ENCODE data around the gene CCDC8.
"Not testable (repeated sequence)": the region's sequence is repeated elsewhere in the genome, so short reads cannot be mapped to it uniquely, and the experiment has no call there.

The CCDC8 gene, protein sequence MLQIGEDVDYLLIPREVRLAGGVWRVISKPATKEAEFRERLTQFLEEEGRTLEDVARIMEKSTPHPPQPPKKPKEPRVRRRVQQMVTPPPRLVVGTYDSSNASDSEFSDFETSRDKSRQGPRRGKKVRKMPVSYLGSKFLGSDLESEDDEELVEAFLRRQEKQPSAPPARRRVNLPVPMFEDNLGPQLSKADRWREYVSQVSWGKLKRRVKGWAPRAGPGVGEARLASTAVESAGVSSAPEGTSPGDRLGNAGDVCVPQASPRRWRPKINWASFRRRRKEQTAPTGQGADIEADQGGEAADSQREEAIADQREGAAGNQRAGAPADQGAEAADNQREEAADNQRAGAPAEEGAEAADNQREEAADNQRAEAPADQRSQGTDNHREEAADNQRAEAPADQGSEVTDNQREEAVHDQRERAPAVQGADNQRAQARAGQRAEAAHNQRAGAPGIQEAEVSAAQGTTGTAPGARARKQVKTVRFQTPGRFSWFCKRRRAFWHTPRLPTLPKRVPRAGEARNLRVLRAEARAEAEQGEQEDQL

DNA sequence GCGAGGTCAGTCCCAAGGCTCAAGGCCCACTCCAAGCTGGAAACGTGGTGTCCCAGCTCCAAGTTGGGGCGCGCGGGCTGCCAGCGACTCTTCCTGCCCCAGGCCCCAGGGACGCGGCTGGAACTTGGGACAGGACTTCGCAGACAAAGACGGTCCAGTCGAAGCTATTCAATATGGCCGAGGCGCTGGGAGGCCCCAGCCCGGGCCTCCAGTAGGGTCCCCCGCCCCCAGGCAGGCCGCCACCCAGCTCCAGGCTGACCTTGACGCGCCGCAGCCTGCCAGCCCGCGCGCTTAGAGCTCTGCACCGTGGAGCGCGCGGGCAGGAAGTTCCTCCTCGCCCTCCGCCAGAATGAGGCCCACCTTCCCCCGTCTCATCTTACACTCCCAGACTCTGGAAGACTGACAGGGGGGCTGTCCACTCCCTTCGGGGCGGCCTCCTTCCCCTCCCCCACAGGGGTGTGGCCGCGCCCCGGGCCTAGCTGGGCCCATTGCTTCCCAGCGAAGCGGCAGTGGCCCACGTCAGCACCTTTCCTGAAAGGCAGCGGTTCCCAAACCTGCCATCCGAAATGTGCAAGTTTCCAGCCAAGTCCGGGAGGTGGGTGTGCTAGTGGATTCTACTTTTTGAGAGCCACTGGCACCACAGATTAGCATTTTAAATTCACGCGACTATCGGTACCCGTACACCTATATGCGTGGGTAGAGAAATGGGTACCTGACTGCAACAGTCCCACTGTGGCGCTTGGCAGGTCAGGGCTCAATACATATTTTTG is at the start of gene CCDC8:
CCDC8 (minus strand) TSS at position 303 of the 770 bp plus-strand sequence. CDS start 754 bp downstream, outside the sequence.
- no peak for DNase-seq (ENCODE audit: low read depth in 3 of 3)

DNA sequence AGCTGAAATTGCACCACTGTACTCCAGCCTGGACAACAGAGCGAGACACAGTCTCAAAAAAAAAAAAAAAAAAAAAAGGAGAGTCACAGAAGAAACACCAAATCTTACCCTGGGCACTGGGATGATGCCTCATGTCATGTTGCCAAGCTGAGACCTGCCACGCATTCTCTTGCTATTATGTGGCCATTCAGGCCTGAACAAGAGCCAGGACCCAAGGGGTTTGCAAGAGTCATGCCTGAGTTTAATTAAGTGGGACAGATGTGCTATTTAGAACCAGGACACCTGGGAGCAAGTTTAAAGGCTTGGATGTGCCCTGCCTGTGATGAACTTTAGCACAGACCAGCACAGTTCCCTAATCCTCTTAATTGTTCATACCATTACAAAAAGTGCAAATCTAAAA is 48.2 kb upstream of the CCDC8 start:
- no peak for DNase-seq (ENCODE audit: low read depth in 3 of 3)

DNA sequence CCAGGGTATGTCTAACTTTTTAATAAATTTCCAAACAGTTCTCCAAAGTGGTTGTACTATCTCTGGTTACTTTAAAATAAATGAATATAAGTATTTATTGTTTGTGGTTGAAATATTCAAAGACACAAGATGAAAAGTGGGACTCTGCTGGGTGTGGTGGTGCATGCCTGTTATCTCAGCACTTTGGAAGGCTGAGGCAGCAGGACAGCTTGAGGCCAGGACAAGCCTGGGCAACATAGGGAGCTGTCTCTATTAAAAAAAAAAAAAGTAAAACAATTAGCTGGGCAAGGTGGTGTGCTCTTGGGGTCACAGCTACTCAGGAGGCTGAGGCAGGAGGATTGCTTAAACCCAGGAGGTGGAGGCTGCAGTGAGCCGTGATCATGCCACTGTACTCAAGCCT is 47.6 kb upstream of the CCDC8 start:
- no peak for DNase-seq (ENCODE audit: low read depth in 3 of 3)

DNA sequence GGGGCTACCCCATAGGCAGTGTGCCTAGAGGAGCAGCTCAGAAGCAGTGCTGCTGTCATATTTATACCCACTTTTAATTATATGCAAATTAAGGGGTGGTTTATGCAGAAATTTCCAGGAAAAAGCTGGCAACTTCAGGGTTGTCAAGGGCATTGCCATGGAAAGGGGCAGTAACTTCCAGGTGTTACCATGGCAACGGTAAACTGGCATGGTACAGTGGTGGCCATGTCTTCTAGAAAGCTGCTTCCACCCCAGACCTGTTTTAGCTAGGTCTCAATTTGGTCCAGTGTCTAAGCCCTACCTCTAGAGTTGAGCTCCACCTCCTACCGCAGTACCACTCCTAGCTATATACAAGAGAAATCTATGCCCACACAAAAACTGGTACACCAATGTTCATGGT is 46.7 kb upstream of the CCDC8 start:
- DNase-seq (ENCODE audit: low read depth in 3 of 3) = no peak

DNA sequence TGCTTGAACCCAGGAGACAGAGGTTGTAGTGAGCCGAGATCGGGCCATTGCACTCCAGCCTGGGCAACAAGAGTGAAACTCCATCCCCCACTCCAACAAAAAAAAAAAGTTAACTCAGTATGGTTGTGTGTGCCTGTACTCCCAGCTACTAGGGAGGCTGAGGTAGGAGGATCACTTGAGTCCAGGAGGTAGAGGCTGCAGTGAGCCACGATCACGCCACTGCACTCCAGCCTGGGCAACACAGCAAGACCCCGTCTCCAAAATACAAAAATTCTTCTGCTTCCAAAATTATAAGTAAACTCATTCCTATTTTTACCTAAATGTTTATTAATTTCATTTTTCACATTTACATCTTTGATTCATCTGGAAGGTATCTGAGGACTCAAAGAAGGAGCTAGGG is 43.6 kb upstream of the CCDC8 start:
- DNase-seq (ENCODE audit: low read depth in 3 of 3) = no peak

DNA sequence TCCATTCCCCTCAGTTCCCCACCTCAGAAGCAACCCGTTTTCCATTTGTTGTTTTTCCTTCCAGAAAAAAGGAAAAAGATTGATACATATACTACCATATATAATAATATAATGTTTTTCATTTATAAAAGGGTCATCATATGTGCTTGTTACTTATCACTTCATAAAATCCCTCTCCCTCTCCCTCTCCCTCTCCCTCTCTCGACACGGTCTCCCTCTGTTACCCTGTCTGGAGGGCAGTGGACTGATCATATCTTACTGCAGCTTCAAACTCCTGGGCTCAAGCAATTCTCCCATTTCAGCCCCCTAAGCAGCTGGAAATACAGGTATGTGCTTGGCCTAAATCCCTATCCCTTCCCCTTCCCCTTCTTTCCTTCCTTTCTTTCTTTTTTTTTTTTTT is 40.9 kb upstream of the CCDC8 start:
- no peak for DNase-seq (ENCODE audit: low read depth in 3 of 3)

DNA sequence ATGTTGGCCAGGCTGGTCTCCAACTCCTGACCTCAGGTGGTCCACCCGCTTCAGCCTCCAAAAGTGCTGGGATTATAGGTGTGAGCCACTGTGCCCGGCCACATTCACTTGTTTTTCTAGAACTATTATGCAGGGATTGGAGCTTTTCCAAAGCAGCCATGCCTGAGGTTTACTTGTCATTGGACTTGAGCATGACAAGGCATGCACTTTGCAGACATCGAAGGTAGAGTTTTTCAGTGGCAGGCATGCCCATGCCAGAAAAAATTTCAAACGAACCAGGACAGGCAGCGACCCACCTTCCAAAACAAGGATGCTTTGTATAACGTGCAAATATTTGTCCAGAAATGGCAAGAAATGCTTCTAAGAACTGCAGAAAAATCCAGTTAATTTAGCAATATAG is 40.3 kb upstream of the CCDC8 start:
- no peak for DNase-seq (ENCODE audit: low read depth in 3 of 3)

DNA sequence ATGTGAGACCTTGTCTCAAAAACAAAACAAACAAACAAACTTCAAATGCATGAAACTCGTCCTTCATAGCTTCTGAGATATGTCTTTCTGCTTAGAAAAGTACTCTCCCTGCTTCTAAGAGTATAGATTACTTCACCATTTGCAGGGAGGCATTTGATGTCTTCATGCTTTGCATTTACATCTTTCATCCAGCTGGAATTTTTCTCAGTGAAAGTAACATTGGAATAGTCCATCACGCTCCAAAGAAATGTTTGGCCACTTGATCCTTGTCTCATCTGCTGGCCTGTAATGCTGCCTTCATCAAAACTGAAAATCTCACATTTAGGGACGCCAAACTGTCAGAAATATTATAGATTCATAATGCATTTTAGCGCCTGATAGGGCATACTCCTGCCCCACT is 38.8 kb upstream of the CCDC8 start:
- no peak for DNase-seq (ENCODE audit: low read depth in 3 of 3)

DNA sequence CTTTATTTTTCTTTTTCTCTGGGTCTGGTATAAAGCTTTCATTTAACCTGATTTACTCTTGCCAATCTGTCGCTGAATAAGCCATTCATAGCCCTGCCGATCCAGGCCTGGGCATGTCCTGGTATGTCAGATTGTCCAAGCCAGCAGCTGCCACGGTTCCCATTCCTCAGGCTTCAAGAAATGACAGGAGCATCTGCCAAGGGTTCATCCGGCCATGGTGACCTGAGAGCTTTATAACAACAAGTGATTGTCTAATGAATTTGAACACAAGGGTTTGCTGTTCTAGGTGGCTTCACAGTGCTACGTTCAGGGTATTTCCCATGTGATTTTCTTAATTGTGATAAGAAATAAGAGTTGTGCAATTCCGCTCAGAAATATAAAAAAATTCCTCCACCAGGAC is 38.0 kb upstream of the CCDC8 start:
- no peak for DNase-seq (ENCODE audit: low read depth in 3 of 3)

DNA sequence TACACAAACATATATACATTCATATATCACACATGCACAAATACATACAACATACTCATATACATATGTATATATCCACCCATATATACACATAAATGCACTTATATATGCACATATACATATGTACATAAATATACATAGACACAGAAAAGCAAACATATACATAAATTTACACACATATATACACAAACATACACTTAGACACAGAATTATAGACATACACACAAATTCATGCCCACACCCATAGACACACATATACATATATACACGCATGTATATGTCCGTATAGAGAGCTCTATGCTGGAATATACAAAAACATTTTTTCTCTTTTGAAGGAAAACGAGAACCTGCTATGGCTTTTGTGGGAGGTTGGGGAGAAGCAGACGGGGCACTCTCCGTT is 37.4 kb upstream of the CCDC8 start:
- DNase-seq (ENCODE audit: low read depth in 3 of 3) = no peak

DNA sequence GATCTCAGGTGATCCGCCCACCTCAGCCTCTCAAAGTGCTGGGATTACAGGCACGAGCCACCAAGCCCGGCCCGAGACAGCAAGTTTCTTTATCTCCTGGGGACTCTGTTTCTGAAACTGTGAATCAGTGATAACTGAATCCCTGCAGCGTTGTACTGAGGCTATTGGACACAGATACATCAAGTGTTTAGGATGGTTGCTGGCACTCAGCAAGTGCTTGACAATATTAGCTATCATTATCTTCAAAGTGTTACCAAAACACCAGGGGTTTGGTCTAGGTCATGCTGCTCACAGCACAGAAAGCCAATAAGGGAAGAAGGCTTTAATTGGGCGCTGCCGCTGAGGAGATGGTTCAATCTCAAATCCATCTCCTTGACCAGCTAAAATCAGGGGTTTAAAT is 35.9 kb upstream of the CCDC8 start:
- no peak for DNase-seq (ENCODE audit: low read depth in 3 of 3)

DNA sequence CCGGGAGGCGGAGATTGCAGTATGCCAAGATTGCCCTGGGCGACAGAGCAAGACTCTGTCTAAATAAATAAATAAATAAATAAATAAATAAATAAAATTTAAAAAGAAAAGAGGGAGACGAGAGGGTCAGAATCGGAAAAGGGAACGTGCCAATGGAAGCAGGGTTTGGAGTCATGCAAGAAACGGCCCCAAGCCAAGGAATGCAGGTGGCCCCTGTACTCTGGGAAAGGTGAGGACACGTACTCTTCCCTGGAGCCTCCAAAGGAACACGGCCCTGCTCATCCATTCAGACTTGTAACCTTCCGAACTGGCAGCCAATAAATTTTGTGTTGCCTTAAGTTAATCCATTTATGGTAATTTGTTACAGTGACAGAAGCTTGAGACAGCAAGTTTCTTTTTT is 35.2 kb upstream of the CCDC8 start:
- DNase-seq (ENCODE audit: low read depth in 3 of 3) = no peak

DNA sequence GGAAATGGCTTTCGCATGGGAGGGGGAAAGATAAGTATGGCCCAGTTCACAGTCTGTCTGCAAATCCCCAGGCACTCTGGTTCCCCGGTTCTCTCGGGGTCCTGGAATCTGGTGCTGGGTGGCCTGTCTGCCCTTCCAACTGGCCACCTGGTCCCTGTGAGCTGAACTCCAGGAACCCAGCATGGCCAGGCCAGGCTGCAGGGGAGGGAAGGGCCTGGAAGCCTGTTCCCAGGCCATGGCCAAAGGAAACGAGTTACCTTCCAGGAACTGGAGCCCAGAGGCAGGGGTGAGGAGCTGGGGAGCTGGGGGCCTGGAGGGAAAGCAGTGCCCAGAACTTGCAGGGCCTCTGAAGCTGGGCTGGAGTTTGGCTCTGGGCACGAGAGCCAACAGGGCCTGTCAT is 34.5 kb upstream of the CCDC8 start:
- no peak for DNase-seq (ENCODE audit: low read depth in 3 of 3)

DNA sequence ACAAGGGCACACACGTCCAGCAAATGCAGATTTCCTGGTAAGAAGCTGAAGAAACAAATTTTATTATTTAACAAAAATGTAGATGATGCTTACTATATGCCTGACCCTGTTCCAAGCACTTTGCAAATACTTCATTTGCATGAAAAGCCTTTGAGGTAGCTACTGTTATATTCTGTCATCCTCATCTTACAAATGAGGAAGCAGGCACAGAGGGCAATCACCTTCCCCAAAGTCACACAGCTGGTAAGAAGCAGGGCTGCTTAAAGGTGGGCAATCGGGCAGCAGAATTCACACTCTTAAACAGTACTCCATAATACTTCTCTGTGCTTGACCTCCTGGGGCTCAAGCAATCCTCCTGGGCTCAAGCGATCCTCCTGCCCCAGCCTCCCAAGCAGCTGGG is 33.6 kb upstream of the CCDC8 start:
- DNase-seq (ENCODE audit: low read depth in 3 of 3) = no peak

DNA sequence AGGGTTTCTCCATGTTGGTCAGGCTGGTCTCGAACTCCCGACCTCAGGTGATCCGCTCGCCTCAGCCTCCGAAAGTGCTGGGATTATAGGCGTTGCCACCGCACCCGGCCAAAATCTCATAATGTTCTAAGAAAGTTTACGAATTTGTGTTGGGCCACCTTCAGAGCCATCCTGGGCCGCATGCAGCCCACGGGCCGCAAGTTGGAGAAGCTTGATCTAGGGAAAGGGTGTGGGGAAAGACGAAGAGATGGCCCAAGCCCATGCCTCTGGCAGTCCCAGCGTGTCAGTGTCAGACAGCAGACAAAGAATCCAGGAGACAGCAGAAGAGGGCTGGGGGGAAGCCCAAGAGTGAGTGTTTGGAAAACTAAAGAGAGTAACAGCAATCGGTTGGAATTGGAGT is 32.7 kb upstream of the CCDC8 start:
- DNase-seq (ENCODE audit: low read depth in 3 of 3) = no peak

DNA sequence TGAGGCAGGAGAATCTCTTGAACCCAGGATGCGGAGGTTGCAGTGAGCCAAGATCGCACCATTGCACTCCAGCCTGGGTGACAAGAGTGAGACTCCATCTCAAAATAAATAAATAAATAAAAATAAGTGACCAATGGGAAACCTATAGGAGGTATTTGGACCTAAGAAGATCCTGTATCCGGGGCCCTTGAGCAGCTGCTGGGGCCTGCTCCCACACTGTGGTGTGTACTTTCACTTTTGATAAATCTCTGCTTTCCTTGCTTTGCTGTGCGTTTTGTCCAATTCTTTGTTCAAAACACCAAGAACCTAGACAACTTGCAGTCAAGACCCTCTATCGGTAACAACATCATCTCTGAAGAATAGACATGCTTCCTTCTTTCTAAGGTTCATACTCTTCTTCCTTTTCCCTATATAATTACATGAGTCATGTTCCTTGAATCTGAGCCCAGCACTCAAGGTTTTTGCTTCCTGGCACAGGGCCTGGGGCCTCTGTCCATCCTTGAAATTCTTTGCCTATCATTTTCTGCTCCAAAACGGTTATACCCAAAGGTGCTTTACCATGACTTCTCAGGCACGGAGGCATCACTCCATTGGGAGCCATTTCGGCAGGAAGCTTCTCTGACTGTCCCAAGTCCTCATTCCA is 29.6 kb upstream of the CCDC8 start:
- DNase-seq (ENCODE audit: low read depth in 3 of 3) = no peak

DNA sequence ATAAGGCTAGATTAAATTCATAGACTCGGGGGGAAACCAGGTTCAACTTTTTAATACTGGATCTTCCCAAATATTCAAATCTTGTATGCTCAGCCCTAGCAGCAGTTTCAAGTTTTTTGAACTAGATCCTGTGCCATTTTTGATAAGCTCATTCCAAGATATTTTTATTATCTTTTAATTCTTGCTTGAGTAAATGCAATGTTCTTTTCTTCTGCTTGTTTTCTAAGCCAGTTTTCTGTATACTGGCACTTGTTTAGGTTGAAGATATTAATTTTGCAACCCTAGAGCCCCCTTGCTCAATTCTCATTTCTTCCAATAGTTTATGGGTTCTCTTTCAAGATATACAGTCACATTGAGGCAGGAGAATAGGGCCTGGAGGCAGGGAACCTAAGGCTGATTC is 28.5 kb upstream of the CCDC8 start:
- DNase-seq (ENCODE audit: low read depth in 3 of 3) = no peak

DNA sequence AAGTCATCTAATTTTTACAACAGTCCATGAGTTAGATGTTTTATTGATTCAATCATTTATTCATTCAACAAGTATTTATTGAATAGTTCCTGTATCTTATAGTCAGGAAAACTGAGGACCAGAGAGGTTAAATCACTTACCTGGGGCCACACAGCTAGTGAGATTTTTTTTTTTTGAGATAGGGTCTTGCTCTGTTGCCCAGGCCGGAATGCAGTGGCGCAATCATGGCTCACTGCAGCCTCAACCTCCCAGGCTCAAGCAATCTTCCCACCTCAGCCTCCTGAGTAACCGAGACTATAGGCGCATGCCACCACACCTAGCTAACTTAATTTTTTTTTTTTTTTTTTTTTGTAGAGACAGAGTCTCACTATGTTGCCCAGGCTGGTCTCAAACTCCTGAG is 22.3 kb upstream of the CCDC8 start:
- not testable (repeated sequence) for DNase-seq (ENCODE audit: low read depth in 3 of 3)

DNA sequence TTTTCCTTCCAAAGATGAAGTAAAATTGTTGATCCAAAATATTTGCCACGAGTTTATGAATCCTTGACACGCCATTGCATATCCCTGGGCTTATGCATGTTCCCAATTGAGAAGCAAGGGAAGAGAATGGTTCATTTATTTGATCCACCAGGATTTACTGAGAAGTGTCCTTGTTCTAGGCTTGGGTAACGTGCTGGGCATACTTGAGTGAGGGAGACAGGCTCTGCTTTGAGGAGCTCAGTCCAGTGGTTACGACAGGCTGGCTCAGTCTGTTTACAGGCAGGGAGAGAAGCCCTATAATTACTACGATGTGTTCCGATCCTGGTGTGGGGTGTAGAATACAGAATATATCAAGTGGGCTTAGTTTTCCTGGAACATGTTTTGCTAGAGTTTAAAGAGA is 21.6 kb upstream of the CCDC8 start:
- DNase-seq (ENCODE audit: low read depth in 3 of 3) = no peak

DNA sequence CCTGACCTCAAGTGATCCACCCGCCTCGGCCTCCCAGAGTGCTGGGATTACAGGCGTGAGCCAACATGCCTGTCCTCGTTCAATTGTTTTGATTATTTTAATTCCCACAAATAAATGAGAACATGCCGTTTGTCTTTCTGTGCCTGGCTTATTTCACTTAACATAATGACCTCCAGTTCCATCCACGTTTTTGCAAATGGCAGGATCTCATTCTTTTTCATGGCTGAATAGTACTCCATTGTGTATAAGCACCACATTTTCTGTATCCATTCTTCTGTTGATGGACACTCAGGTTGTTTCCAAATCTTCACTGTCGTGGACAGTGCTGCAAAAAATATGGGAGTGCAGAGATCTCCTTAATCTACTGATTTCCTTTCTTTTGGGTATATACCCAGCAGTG is 20.1 kb upstream of the CCDC8 start:
- DNase-seq (ENCODE audit: low read depth in 3 of 3) = not testable (repeated sequence)

DNA sequence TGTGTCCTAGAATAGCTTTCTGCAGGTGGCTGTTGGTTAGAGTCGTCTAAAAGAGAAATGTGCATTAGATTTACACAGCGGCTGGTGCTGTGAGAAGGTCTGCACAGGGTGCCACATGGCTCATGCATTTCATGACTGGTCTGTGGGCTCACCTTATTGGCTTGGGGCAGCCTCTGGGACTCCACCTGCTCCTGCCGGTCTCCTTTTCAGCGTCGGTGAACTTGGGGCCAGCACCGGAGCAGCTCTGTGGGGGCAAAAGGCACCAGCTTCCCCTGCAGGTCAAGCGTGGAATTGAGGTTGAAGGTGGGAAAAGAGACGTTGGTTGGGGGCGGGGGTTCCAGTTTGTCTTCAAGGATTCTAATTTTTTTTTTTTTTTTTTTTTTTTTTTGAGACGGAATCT is 18.5 kb upstream of the CCDC8 start:
- DNase-seq (ENCODE audit: low read depth in 3 of 3) = no peak

DNA sequence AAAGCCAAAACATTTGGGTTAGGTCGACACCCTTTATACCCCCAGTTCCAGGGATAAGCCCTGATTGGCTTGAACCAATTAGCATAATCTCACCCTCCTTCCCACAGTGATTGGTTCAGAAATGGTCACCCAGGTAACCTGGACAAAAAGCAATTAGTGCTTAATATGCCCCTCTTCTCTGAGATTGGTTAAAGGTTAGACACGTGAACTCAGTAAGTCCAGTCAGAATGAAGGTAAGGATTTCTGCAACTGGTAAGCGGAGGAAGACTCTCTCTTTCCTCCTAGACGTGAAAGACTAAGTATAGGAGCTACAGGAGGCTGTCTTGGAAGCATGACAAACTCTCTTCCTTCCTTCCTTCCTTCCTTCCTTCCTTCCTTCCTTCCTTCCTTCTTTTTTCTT is 16.6 kb upstream of the CCDC8 start:
- DNase-seq (ENCODE audit: low read depth in 3 of 3) = no peak

Measured in stimulated activated CD4-positive, alpha-beta T cell treated with anti-CD3 and anti-CD28 coated beads, TNF-alpha, amount 100 ng/mL, for 24 hours (primary cell).